ENCODE results near the gene SLC4A1.

- TF ChIP-seq CTCF (IDR thresholded peaks at IDR 0.05) (no peak), POLR2A (IDR thresholded peaks at IDR 0.05) (no peak)
Observed at GRCh38 chr17:44307387-44308186, 39.7 kb upstream of the SLC4A1 start.
